Omental fat pad (tissue), 4 donors: ENCODE results near the gene ANAPC2. TPM values are rescaled to one million over a fixed set of nuclear protein-coding genes. Genes with fewer than 3 reads are reported as not detected.

Experiments
- ATAC-seq: fragments of 150-250 bp; one replicate; pipeline ENCODE4 v1.9.1; 2016; ENCODE audit warnings: mild to moderate bottlenecking, moderate library complexity; ENCODE audit not compliant: low FRiP score
- DNase-seq: peaks from one replicate; pipeline ENCODE4 v3.0.0-alpha.2; 2019; ENCODE audit warnings: low spot score
- CTCF ChIP-seq, 3 donors: fragments of 450-650 bp; IDR thresholded peaks; one replicate each; pipeline ENCODE4 v1.5.1; 2016 to 2017; ENCODE audit warnings: antibody characterized with exemption in 3 of 3, mild to moderate bottlenecking in 3 of 3, moderate library complexity in 2 of 3
- total RNA-seq, 4 donors: library from RNA; depleted of rRNA; stranded (reverse); fragments of >200 nt; gene quantifications; one replicate each; pipeline ENCODE4 v1.1.0, GENCODE V29; 2016

Gene ANAPC2
- total RNA-seq, 4 donors from 2014 or later: 17.4 to 38.8 (median 22.8) TPM

- no peak for TF ChIP-seq CTCF (IDR thresholded peaks at IDR 0.05)
- ATAC-seq (no peak), DNase-seq (no peak)
Observed at GRCh38 chr9:137234758-137235423, 46.5 kb upstream of the ANAPC2 start.

- DNase-seq (no peak), ATAC-seq (no peak)
- TF ChIP-seq CTCF (IDR thresholded peaks at IDR 0.05): no peak
Observed at GRCh38 chr9:137234055-137234697, 45.8 kb upstream of the ANAPC2 start.

GRCh38 chr9:137233143-137233980 lies 45.0 kb upstream of the ANAPC2 start:
- no peak for DNase-seq

DNA sequence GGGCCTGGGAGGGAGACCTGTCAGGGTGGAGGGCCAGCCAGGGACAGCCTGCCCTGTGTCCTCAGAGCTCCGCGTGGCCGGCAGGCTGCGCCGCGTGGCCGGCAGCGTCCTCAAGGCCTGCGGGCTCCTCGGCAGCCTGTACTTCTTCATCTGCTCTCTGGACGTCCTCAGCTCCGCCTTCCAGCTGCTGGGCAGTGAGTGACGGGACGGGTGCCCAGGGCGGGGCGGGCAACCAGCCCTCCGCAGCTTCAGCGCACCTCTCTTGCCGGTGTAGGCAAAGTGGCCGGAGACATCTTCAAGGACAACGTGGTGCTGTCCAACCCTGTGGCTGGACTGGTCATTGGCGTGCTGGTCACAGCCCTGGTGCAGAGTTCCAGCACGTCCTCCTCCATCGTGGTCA lies 44.1 kb upstream of the ANAPC2 start:
- no peak for ATAC-seq
- no peak for TF ChIP-seq CTCF (IDR thresholded peaks at IDR 0.05)
- DNase-seq: no peak

More at GRCh38 chr9:137233143-137233980, 45.0 kb upstream of the ANAPC2 start:
- ATAC-seq: no peak
- TF ChIP-seq CTCF (IDR thresholded peaks at IDR 0.05): no peak

- no peak for ATAC-seq
- no peak for DNase-seq
- no peak for TF ChIP-seq CTCF (IDR thresholded peaks at IDR 0.05)
Observed at GRCh38 chr9:137232101-137232500, 43.7 kb upstream of the ANAPC2 start.

GRCh38 chr9:137231372-137232039 lies 43.1 kb upstream of the ANAPC2 start:
- TF ChIP-seq CTCF (IDR thresholded peaks at IDR 0.05): no peak
- DNase-seq (no peak), ATAC-seq (no peak)
